PC-3 (cell line): Measurements from ENCODE around the gene PTGS1. TPM values are rescaled to one million over a fixed set of nuclear protein-coding genes. Genes with fewer than 3 reads are reported as not detected.

ENCODE experiments used
- ATAC-seq: fragments of 200-7000 bp; cut with Tn5 transposase; 2 replicates; pipeline ENCODE4 v1.9.1; 2020; ENCODE audit warnings: mild to moderate bottlenecking, moderate library complexity
- BruUV-seq: library from RNA; stranded (reverse); fragments of 400-500 nt; replicated peaks from 2 replicates; lab custom pipeline; 2021; lab: Mats Ljungman, UMichigan
- CTCF ChIA-PET: fragments of 300-600 bp; sonication (Branson Sonifier 250); formaldehyde crosslinking; loops from one replicate; lab custom pipeline; 2022; ENCODE audit warnings: antibody characterized with exemption; lab: Charles Lee
- POLR2A ChIA-PET: fragments of 300-600 bp; sonication (Branson Sonifier 250); formaldehyde crosslinking; loops from one replicate; lab custom pipeline; 2022; ENCODE audit warnings: antibody characterized with exemption; ENCODE audit not compliant: unreplicated experiment; lab: Charles Lee
- DNase-seq: peaks from one replicate; pipeline ENCODE4 v3.0.0-alpha.2; 2015
- H2AFZ ChIP-seq: fragments of 300-600 bp; sonication (generic); 2 replicates; pipeline ENCODE4 v1.6.0; 2016; ENCODE audit warnings: antibody characterized with exemption, low read length
- H3F3A ChIP-seq: fragments of 300-600 bp; sonication (generic); one replicate; pipeline ENCODE4 v1.6.0; 2017; ENCODE audit warnings: antibody characterized with exemption, low read length, control low read depth, mild to moderate bottlenecking; ENCODE audit not compliant: unreplicated experiment
- H3K27ac ChIP-seq: fragments of 300-600 bp; sonication (generic); 2 replicates; pipeline ENCODE4 v1.5.1; 2016; ENCODE audit warnings: mild to moderate bottlenecking, low read length
- H3K27me3 ChIP-seq: fragments of 300-600 bp; sonication (generic); 2 replicates; pipeline ENCODE4 v1.6.1; 2016; ENCODE audit warnings: low read length, mixed read lengths
- H3K36me3 ChIP-seq: fragments of 300-600 bp; sonication (generic); 2 replicates; pipeline ENCODE4 v1.6.1; 2016; ENCODE audit warnings: low read depth, mixed run types, low read length, mixed read lengths
- H3K4me1 ChIP-seq: fragments of 300-600 bp; sonication (generic); 2 replicates; pipeline ENCODE4 v1.5.1; 2016; ENCODE audit warnings: low read length; ENCODE audit not compliant: insufficient read depth
- H3K4me2 ChIP-seq: fragments of 300-600 bp; sonication (generic); 2 replicates; pipeline ENCODE4 v1.6.0; 2016; ENCODE audit warnings: low read length
- H3K4me3 ChIP-seq: fragments of 300-600 bp; sonication (generic); 2 replicates; pipeline ENCODE4 v1.5.1; 2016; ENCODE audit warnings: mild to moderate bottlenecking, low read length, mixed read lengths
- H3K79me2 ChIP-seq: fragments of 300-600 bp; sonication (generic); 2 replicates; pipeline ENCODE4 v1.6.1; 2017; ENCODE audit warnings: low read length, mixed read lengths
- H3K9ac ChIP-seq: fragments of 300-600 bp; sonication (generic); 2 replicates; pipeline ENCODE4 v1.6.0; 2016; ENCODE audit warnings: mild to moderate bottlenecking, low read length
- H3K9me2 ChIP-seq: fragments of 300-600 bp; sonication (generic); replicated peaks from 2 replicates; pipeline ENCODE4 v1.6.1; 2016; ENCODE audit warnings: mixed run types, low read length, mixed read lengths
- H3K9me3 ChIP-seq: fragments of 300-600 bp; sonication (generic); 2 replicates; pipeline ENCODE4 v1.6.1; 2016; ENCODE audit warnings: low read length, mixed read lengths
- H4K20me1 ChIP-seq: fragments of 300-600 bp; sonication (generic); 2 replicates; pipeline ENCODE4 v1.6.1; 2016; ENCODE audit warnings: low read length, mixed read lengths
- CTCF ChIP-seq: fragments of 300-600 bp; sonication (generic); conservative IDR thresholded peaks from 2 replicates; pipeline ENCODE4 v1.5.1; 2017; ENCODE audit warnings: antibody characterized with exemption, low read depth, mild to moderate bottlenecking, low read length
- EZH2 ChIP-seq: fragments of 300-600 bp; sonication (generic); IDR thresholded peaks from one replicate; pipeline ENCODE4 v1.6.1; 2017; ENCODE audit warnings: antibody characterized with exemption, mild to moderate bottlenecking, low read length; ENCODE audit not compliant: unreplicated experiment
- EZH2phosphoT487 ChIP-seq: fragments of 300-600 bp; sonication (generic); IDR thresholded peaks from 2 replicates; pipeline ENCODE4 v1.6.1; 2018; ENCODE audit warnings: mild to moderate bottlenecking, antibody characterized with exemption, low read length, borderline replicate concordance
- intact Hi-C: fragments of 100-400 bp; cut with micrococcal nuclease; formaldehyde crosslinking; loops from 2 replicates; pipeline ENCODE4 v1.9.0; 2023
- total RNA-seq: library from RNA; depleted of rRNA; stranded (reverse); fragments of >200 nt; gene quantifications from 2 replicates; pipeline ENCODE4 v1.2.3, GENCODE V29; 2014

The PTGS1 gene
- total RNA-seq, 1 experiment from 2014 or later: 0.44 TPM

GRCh38 chr9:122336866-122337555 lies 33.8 kb upstream of the PTGS1 start:
- TF ChIP-seq EZH2: no peak
- no peak for TF ChIP-seq CTCF
- TF ChIP-seq EZH2phosphoT487: no peak
- BruUV-seq: no TSS peak

GRCh38 chr9:122337556-122337929 lies 33.3 kb upstream of the PTGS1 start:
- no peak overlapping the region for H3K27ac ChIP-seq
- intact Hi-C loops: no loop called here
- CTCF ChIA-PET: no interaction called here
- no peaks in the 10 kb centered on the region for H3K4me1 ChIP-seq
- no peaks in the 10 kb centered on the region for H3K9me3 ChIP-seq
- POLR2A ChIA-PET: no interaction called here
- H3K9me2 ChIP-seq: no peaks in the 10 kb centered on the region
- H3K27me3 ChIP-seq: no peaks in the 10 kb centered on the region
- H4K20me1 ChIP-seq: no peaks in the 10 kb centered on the region
- H3K36me3 ChIP-seq: no peaks in the 10 kb centered on the region
- H3K4me2 ChIP-seq: no peak overlapping the region
- ATAC-seq (no peak), DNase-seq (no peak)
- no TSS peak for BruUV-seq
- H2AFZ ChIP-seq: no peak overlapping the region
- no peak overlapping the region for H3K9ac ChIP-seq
- no peak overlapping the region for H3K4me3 ChIP-seq
- no peaks in the 10 kb centered on the region for H3F3A ChIP-seq
- H3K79me2 ChIP-seq: no peaks in the 10 kb centered on the region
- TF ChIP-seq EZH2 (no peak), CTCF (no peak), EZH2phosphoT487 (no peak)

More at GRCh38 chr9:122336866-122337555, 33.8 kb upstream of the PTGS1 start:
- no peak overlapping the region for H3K27ac ChIP-seq
- ChIA-PET CTCF (no interaction called here), POLR2A (no interaction called here)
- no peaks in the 10 kb centered on the region for H3K9me2 ChIP-seq
- no peaks in the 10 kb centered on the region for H3K27me3 ChIP-seq
- H3K4me2 ChIP-seq: no peak overlapping the region
- intact Hi-C loops: no loop called here
- no peaks in the 10 kb centered on the region for H3K9me3 ChIP-seq
- H3K9ac ChIP-seq: no peak overlapping the region
- no peaks in the 10 kb centered on the region for H3K79me2 ChIP-seq
- H4K20me1 ChIP-seq: no peaks in the 10 kb centered on the region
- DNase-seq (no peak), ATAC-seq (no peak)
- H2AFZ ChIP-seq: no peak overlapping the region
- no peaks in the 10 kb centered on the region for H3K36me3 ChIP-seq
- no peaks in the 10 kb centered on the region for H3F3A ChIP-seq
- H3K4me3 ChIP-seq: no peak overlapping the region
- H3K4me1 ChIP-seq: no peaks in the 10 kb centered on the region

GRCh38 chr9:122338536-122338935 lies 32.3 kb upstream of the PTGS1 start:
- Histone ChIP-seq H3K9me2 (no peaks in the 10 kb centered on the region), H3F3A (no peaks in the 10 kb centered on the region), H3K36me3 (no peaks in the 10 kb centered on the region), H3K4me1 (no peaks in the 10 kb centered on the region), H3K27ac (no peak overlapping the region), H2AFZ (no peak overlapping the region), H3K79me2 (no peaks in the 10 kb centered on the region), H4K20me1 (no peaks in the 10 kb centered on the region), H3K27me3 (no peaks in the 10 kb centered on the region), H3K9me3 (no peaks in the 10 kb centered on the region), H3K4me3 (no peak overlapping the region), H3K4me2 (no peak overlapping the region), H3K9ac (no peak overlapping the region)
- ChIA-PET CTCF (no interaction called here), POLR2A (no interaction called here)
- intact Hi-C loops: no loop called here
- DNase-seq (no peak), ATAC-seq (no peak)
- TF ChIP-seq CTCF (no peak), EZH2 (no peak), EZH2phosphoT487 (no peak)
- no TSS peak for BruUV-seq
